T-helper 9 cell (primary cell): ENCODE measurements around the gene PARP1.
"Not testable (repeated sequence)": the region's sequence is repeated elsewhere in the genome, so short reads cannot be mapped to it uniquely, and the experiment has no call there.

Experiments used
- DNase-seq: peaks from one replicate; pipeline ENCODE4 v3.0.0-alpha.2; 2020

PARP1 gene

GRCh38 chr1:226349081-226349480, 58.8 kb downstream of the PARP1 start:
- DNase-seq: no peak

GRCh38 chr1:226344441-226345259, 63.2 kb downstream of the PARP1 start:
- no peak for DNase-seq

GRCh38 chr1:226342656-226343055, 65.2 kb downstream of the PARP1 start:
- no peak for DNase-seq

GRCh38 chr1:226340111-226340510, 67.8 kb downstream of the PARP1 start:
- DNase-seq: not testable (repeated sequence)

- DNase-seq: no peak
Measured at GRCh38 chr1:226337276-226337875, 70.5 kb downstream of the PARP1 start.

- no peak for DNase-seq
Measured at GRCh38 chr1:226335661-226336060, 72.2 kb downstream of the PARP1 start.

GRCh38 chr1:226332947-226333346, 74.9 kb downstream of the PARP1 start:
- DNase-seq: no peak

- DNase-seq: no peak
Measured at GRCh38 chr1:226329237-226329636, 78.7 kb downstream of the PARP1 start.

GRCh38 chr1:226327761-226328162, 80.1 kb downstream of the PARP1 start:
- DNase-seq: no peak

- no peak for DNase-seq
Measured at GRCh38 chr1:226325178-226325577, 82.7 kb downstream of the PARP1 start.

GRCh38 chr1:226324479-226324878, 83.4 kb downstream of the PARP1 start:
- DNase-seq: no peak

- no peak for DNase-seq
Measured at GRCh38 chr1:226322986-226323385, 84.9 kb downstream of the PARP1 start.

- no peak for DNase-seq
Measured at GRCh38 chr1:226320930-226321329, 87.0 kb downstream of the PARP1 start.

- no peak for DNase-seq
Measured at GRCh38 chr1:226318471-226318870, 89.4 kb downstream of the PARP1 start.

- no peak for DNase-seq
Measured at GRCh38 chr1:226314055-226314454, 93.8 kb downstream of the PARP1 start.

GRCh38 chr1:226312065-226312464, 95.8 kb downstream of the PARP1 start:
- DNase-seq: no peak

GRCh38 chr1:226311376-226311775, 96.5 kb downstream of the PARP1 start:
- no peak for DNase-seq
